GM19372 (cell line): ENCODE data around the gene NTM.

ENCODE experiments used
- ATAC-seq: cut with Tn5 transposase; IDR thresholded peaks from one replicate; pipeline ENCODE4 v1.9.1; 2021; ENCODE audit warnings: mild to moderate bottlenecking, low read depth, moderate library complexity; ENCODE audit not compliant: unreplicated experiment

Gene NTM

GRCh38 chr11:131372234-131372962 is 2.0 kb downstream of the NTM start:
- no peak for ATAC-seq

GRCh38 chr11:131373095-131373725 is 2.8 kb downstream of the NTM start:
- no peak for ATAC-seq

- ATAC-seq: no peak
Measured at GRCh38 chr11:131373756-131374155, 3.3 kb downstream of the NTM start.

GRCh38 chr11:131375421-131375820 is 5.0 kb downstream of the NTM start:
- no peak for ATAC-seq

- ATAC-seq: no peak
Measured at GRCh38 chr11:131375915-131376314, 5.5 kb downstream of the NTM start.

GRCh38 chr11:131378931-131379330 is 8.5 kb downstream of the NTM start:
- peak; percentile 69 for ATAC-seq

- ATAC-seq: no peak
Measured at GRCh38 chr11:131385763-131386390, 15.5 kb downstream of the NTM start.

GRCh38 chr11:131386408-131386807 is 16.0 kb downstream of the NTM start:
- ATAC-seq: no peak

GRCh38 chr11:131388030-131388429 is 17.6 kb downstream of the NTM start:
- no peak for ATAC-seq

- ATAC-seq: no peak
Measured at GRCh38 chr11:131389582-131389981, 19.2 kb downstream of the NTM start.

GRCh38 chr11:131391176-131391575 is 20.8 kb downstream of the NTM start:
- no peak for ATAC-seq

- ATAC-seq: no peak
Measured at GRCh38 chr11:131392528-131393255, 22.3 kb downstream of the NTM start.

GRCh38 chr11:131393691-131394090 is 23.3 kb downstream of the NTM start:
- no peak for ATAC-seq

- no peak for ATAC-seq
Measured at GRCh38 chr11:131397675-131398074, 27.3 kb downstream of the NTM start.

- ATAC-seq: no peak
Measured at GRCh38 chr11:131402040-131402439, 31.6 kb downstream of the NTM start.

- no peak for ATAC-seq
Measured at GRCh38 chr11:131404010-131404409, 33.6 kb downstream of the NTM start.

GRCh38 chr11:131408025-131408640 is 37.7 kb downstream of the NTM start:
- no peak for ATAC-seq

- ATAC-seq: no peak
Measured at GRCh38 chr11:131409345-131409744, 38.9 kb downstream of the NTM start.

- ATAC-seq: no peak
Measured at GRCh38 chr11:131411636-131412035, 41.2 kb downstream of the NTM start.

- ATAC-seq: no peak
Measured at GRCh38 chr11:131412061-131412460, 41.6 kb downstream of the NTM start.

GRCh38 chr11:131413217-131413616 is 42.8 kb downstream of the NTM start:
- ATAC-seq: no peak
